ENCODE measurements around the gene CTAGE9.

CTAGE9 gene

GRCh38 chr6:131680868-131681267 lies 29.9 kb downstream of the CTAGE9 start:
- H3K4me3 ChIP-seq (ENCODE audit: control insufficient read depth, low read depth, low read length) = no peak overlapping the region
- no peak for TF ChIP-seq CTCF (IDR thresholded peaks at IDR 0.05; ENCODE audit: control insufficient read depth, insufficient read depth, low read depth, low read length, missing control alignments)
- no peak for DNase-seq (ENCODE audit: low read depth)

GRCh38 chr6:131678442-131678841 lies 32.4 kb downstream of the CTAGE9 start:
- no peak for TF ChIP-seq CTCF (IDR thresholded peaks at IDR 0.05; ENCODE audit: control insufficient read depth, insufficient read depth, low read depth, low read length, missing control alignments)
- no peak for DNase-seq (ENCODE audit: low read depth)
- H3K4me3 ChIP-seq (ENCODE audit: control insufficient read depth, low read depth, low read length) = no peak overlapping the region

- no peak for TF ChIP-seq CTCF (IDR thresholded peaks at IDR 0.05; ENCODE audit: control insufficient read depth, insufficient read depth, low read depth, low read length, missing control alignments)
- no peak for DNase-seq (ENCODE audit: low read depth)
- no peak overlapping the region for H3K4me3 ChIP-seq (ENCODE audit: control insufficient read depth, low read depth, low read length)
Observed at GRCh38 chr6:131673184-131673583, 37.6 kb downstream of the CTAGE9 start.

- no peak overlapping the region for H3K4me3 ChIP-seq (ENCODE audit: control insufficient read depth, low read depth, low read length)
- no peak for DNase-seq (ENCODE audit: low read depth)
- no peak for TF ChIP-seq CTCF (IDR thresholded peaks at IDR 0.05; ENCODE audit: control insufficient read depth, insufficient read depth, low read depth, low read length, missing control alignments)
Observed at GRCh38 chr6:131669891-131670290, 40.9 kb downstream of the CTAGE9 start.

GRCh38 chr6:131663578-131664165 lies 47.1 kb downstream of the CTAGE9 start:
- TF ChIP-seq CTCF (IDR thresholded peaks at IDR 0.05; ENCODE audit: control insufficient read depth, insufficient read depth, low read depth, low read length, missing control alignments) = no peak
- no peak overlapping the region for H3K4me3 ChIP-seq (ENCODE audit: control insufficient read depth, low read depth, low read length)
- DNase-seq (ENCODE audit: low read depth) = no peak

GRCh38 chr6:131660195-131660594 lies 50.6 kb downstream of the CTAGE9 start:
- DNase-seq (ENCODE audit: low read depth) = no peak
- H3K4me3 ChIP-seq (ENCODE audit: control insufficient read depth, low read depth, low read length) = no peak overlapping the region
- no peak for TF ChIP-seq CTCF (IDR thresholded peaks at IDR 0.05; ENCODE audit: control insufficient read depth, insufficient read depth, low read depth, low read length, missing control alignments)
